Measurements from ENCODE around the gene B4GALT4.
A peak's percentile ranks its signal among the peaks of the same experiment; 100 is the strongest.
"Not testable (repeated sequence)": the region's sequence is repeated elsewhere in the genome, so short reads cannot be mapped to it uniquely, and the experiment has no call there.

The B4GALT4 gene

GRCh38 chr3:119207512-119207875, 33.2 kb downstream of the B4GALT4 start:
- H3K4me3 ChIP-seq (ENCODE audit: low read depth, low read length), result no peak overlapping the region
- no peak for DNase-seq (ENCODE audit: low read depth)

DNA sequence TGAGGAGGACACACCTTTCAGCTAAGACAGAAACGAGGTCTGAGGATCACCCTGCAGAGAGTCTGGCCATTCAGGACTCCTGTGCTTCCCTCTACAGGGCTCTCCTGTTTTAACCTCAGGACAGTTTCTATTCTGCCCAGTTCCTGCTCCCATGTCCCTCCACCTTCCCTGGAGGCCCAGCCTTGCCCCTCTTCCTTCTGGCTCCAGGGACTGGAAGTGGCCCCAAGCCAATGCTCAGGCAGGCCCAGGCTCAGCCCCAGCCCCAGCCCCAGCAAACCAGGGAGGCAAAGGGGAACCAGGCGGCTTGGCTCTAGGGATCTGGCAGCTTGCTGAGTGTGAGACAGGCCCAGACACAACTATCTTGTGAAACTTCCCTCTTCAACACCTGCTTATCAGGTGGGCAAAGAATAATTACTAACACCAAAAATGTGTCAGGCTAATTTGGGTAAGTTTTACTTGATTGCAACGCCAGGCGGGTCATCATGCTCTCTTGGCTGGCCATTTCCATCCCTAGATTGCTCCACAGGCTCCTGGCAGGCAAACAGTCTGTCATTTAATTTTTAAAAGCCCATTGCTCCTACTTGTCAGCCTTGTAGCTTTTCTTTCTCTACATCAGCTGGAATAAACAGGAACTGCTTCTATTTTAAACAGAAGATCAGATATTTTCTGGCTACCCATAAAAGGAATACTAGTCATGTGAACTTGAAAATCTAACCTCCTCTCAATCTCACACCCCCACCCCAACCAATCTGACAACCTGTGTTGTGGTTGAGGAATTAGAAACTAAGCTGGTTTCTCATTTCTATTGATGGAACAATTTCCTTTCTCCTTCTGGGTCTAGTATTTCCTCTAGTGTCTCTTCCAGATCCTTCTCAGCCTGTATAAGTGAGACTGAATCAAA, 33.8 kb downstream of the B4GALT4 start:
- H3K4me3 ChIP-seq (ENCODE audit: low read depth, low read length), result no peak overlapping the region
- no peak for DNase-seq (ENCODE audit: low read depth)

GRCh38 chr3:119205685-119206084, 35.0 kb downstream of the B4GALT4 start:
- no peak overlapping the region for H3K4me3 ChIP-seq (ENCODE audit: low read depth, low read length)
- DNase-seq (ENCODE audit: low read depth), result no peak

GRCh38 chr3:119205209-119205608, 35.5 kb downstream of the B4GALT4 start:
- no peak for DNase-seq (ENCODE audit: low read depth)
- no peak overlapping the region for H3K4me3 ChIP-seq (ENCODE audit: low read depth, low read length)

- no peak overlapping the region for H3K4me3 ChIP-seq (ENCODE audit: low read depth, low read length)
- no peak for DNase-seq (ENCODE audit: low read depth)
Observed at GRCh38 chr3:119195911-119196310, 44.8 kb downstream of the B4GALT4 start.

GRCh38 chr3:119195151-119195476, 45.6 kb downstream of the B4GALT4 start:
- DNase-seq (ENCODE audit: low read depth), result no peak
- no peak overlapping the region for H3K4me3 ChIP-seq (ENCODE audit: low read depth, low read length)

DNA sequence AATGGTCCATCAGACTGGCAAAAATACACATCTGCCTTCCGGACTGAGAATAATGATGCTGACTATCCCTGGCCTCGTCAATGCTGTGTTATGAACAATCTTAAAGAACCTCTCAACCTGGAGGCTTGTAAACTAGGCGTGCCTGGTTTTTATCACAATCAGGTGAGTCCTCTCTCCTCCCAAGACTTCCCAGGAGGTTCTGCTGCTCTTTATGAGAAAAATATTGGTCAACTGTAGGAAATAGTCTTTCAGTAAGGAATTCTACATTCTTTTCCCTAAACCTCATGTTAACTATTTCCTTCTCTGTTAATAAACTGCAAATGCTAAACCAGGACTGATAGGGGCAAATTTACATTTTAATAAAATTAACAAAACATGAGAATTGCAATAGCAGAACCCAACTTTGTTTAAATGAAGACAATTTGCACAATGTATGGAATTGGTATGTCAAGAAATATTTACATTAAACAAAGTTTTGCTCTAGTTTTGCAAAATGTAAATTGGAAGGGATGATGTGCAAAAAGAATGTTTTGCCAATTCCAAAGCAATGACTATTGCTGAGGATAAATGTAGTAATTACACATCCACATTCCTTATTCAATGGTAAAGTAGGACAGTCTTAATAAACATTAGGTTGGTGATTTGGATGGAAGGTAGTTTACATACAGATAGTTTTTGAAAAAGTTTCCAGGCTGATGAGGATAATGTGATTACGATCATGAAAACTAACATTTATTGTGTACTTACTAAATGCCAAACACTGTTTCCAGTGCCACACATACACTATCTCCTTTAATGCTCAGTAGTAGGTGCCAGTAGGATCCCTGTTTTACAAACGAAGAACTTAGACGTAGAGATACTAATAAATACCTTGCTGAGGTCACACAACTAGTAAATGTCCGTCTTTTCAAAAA, 46.2 kb downstream of the B4GALT4 start:
- no peak overlapping the region for H3K4me3 ChIP-seq (ENCODE audit: low read depth, low read length)
- DNase-seq (ENCODE audit: low read depth), result no peak

DNA sequence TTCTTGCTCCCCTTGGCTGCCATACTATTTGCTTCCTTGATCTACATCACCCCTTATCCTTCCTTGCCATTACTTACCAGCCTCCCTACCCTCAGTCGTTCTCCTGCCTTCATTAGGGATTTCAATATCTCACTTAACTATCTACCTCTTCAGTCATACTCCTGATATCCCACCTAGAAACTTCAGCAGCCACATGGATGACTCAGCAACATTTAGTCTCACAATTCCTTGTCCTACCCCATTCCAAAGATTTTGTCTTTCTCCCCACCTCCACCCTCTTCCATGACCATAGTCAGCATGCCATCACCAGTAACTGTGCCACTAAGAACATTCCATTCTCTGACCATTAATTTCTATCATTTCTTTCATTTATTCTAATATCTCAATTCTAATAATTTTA, 48.9 kb downstream of the B4GALT4 start:
- no peak overlapping the region for H3K4me3 ChIP-seq (ENCODE audit: low read depth, low read length)
- DNase-seq (ENCODE audit: low read depth), result no peak

DNA sequence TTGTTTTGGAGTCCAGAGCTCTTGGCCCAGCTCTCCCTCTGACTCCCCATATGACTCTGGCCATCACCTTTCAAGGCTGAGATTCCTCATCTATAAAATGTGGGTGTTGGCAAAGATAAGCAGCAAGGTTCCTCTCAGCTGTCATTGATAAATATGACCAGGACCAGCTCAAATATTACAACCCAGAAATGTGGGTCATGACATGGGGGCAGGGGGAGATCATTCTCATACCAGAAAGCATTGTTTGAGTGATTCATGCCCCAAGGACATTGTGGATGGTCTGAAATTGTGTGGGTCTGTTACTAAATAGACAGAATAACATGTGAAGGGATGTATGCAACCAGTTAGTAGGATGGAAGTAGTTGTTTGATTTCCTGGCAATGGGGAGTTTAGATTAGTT, 53.4 kb downstream of the B4GALT4 start:
- no peak for DNase-seq (ENCODE audit: low read depth)
- no peak overlapping the region for H3K4me3 ChIP-seq (ENCODE audit: low read depth, low read length)

- peak; percentile 69 for DNase-seq (ENCODE audit: low read depth)
- no peak overlapping the region for H3K4me3 ChIP-seq (ENCODE audit: low read depth, low read length)
Observed at GRCh38 chr3:119184796-119185570, 55.7 kb downstream of the B4GALT4 start.

DNA sequence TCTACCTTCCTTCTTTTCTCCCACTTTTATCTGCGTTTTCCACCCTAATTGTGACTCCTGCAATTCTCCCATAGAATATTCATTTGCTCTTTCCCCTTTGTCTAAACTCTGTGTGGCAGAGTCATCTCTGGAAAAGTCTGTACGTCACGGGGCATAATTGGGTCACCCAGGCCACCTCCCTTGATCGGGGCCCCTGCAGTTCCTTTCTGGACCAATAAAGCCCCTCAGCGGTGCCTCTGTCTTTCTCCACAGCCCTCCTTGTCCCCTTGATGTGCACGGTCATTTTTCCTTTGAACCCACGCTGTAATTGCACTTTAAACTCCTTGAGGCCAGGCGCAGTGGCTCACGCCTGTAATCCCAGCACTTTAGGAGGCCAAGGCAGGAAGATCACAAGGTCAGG, 56.6 kb downstream of the B4GALT4 start:
- DNase-seq (ENCODE audit: low read depth), result no peak
- no peak overlapping the region for H3K4me3 ChIP-seq (ENCODE audit: low read depth, low read length)

- H3K4me3 ChIP-seq (ENCODE audit: low read depth, low read length), result no peak overlapping the region
- no peak for DNase-seq (ENCODE audit: low read depth)
Observed at GRCh38 chr3:119181765-119182164, 58.9 kb downstream of the B4GALT4 start.

DNA sequence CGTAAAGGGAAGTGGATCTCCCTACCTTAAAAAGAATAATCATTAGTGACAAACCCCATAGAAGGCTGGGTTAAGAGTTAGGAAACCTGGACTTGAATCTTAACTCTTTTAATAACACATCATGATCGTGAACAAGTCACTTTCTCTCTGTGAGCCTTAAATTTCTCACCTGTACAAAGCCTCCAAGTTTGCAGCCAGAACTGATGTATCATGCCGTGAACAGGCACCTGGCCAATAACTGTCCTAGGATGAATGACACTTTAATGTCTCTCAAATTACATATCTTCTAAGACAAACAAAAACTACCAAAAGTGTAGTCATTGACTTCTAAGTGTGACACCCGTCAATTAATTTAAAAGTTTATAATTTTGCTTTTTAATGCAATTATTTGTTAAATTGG, 63.4 kb downstream of the B4GALT4 start:
- no peak for DNase-seq (ENCODE audit: low read depth)
- H3K4me3 ChIP-seq (ENCODE audit: low read depth, low read length), result no peak overlapping the region

GRCh38 chr3:119176778-119177177, 63.9 kb downstream of the B4GALT4 start:
- no peak overlapping the region for H3K4me3 ChIP-seq (ENCODE audit: low read depth, low read length)
- DNase-seq (ENCODE audit: low read depth), result no peak

DNA sequence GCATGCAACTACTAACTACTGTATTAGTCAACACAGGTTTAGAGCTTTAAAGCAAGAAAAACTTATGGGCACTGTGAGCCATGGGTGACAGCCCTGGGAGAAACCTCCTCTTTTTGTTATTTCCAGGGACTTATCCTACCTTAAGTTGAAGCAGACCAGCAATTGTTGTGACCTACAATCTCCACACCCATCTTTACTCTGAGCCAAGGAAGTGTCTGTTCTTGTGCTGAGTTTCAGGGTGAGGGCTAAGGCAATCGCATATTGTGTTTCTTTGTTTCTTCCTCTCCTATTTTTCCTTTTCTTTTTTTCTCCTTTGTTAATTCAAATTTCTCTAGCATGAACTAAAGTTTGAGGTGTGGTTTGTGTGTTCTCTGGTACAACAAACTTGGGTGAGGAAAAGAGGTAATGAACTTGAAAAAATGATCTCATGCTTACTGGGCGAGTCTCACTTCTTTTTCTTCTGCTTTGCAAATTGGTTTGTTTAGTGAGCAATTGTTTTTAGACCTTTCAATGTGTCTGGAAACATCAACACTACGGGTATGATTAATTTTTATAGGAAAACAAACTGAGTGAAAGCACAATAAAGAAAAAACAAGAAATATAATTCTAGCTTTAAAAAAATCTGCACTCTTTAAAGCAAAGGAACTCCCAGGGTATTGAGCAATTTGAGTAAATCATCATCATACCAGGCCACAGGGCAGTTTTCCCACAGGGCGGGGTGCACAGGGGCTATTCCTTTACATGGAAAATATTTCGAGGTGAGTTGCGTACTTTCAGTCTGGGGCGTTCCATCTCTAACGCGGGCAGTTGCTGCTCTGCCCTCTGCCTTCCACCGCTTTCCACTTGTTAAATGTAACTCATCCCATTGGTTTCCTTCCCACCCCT, 64.6 kb downstream of the B4GALT4 start:
- DNase-seq (ENCODE audit: low read depth), result peak; percentile 19
- H3K4me3 ChIP-seq (ENCODE audit: low read depth, low read length), result no peak overlapping the region

DNA sequence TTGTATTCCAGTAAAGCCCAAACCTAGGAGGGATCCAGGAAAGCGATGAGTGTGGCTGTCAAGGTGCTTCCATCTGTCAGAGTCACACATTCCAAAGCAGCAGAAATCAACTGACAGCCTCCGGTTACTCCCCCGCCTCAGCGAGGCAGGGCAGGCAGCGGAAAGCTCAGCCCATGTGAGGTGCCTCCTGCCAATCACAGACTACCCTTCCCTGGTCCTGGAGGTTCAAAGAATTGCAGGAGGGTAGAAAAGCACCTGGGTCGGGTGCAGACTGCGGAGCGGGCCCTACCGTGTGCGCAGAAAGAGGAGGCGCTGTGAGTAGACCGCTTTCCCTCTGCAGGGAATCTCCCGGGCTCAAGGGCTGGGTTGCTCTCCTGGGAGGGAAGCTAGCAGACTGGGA, 67.4 kb downstream of the B4GALT4 start, which contains the start of gene UPK1B:
Gene UPK1B (plus strand): TSS at position 274 of the 400 bp plus-strand sequence. CDS start 13,144 bp downstream, outside the sequence.
- no peak within 1 kb of the TSS for H3K4me3 ChIP-seq (ENCODE audit: low read depth, low read length)
- no peak for DNase-seq (ENCODE audit: low read depth)

GRCh38 chr3:119170821-119171220, 69.9 kb downstream of the B4GALT4 start:
- H3K4me3 ChIP-seq (ENCODE audit: low read depth, low read length), result no peak overlapping the region
- DNase-seq (ENCODE audit: low read depth), result no peak

GRCh38 chr3:119164745-119165144, 75.9 kb downstream of the B4GALT4 start:
- DNase-seq (ENCODE audit: low read depth), result not testable (repeated sequence)

More at GRCh38 chr3:119164745-119165144, 75.9 kb downstream of the B4GALT4 start:
- not testable (repeated sequence) for H3K4me3 ChIP-seq (ENCODE audit: low read depth, low read length)

All from skeletal muscle cell (primary cell).